PC-3 (cell line): Measurements from ENCODE around the gene FOSL1. TPM values are rescaled to one million over a fixed set of nuclear protein-coding genes. Genes with fewer than 3 reads are reported as not detected.
A peak's percentile ranks its signal among the peaks of the same experiment; 100 is the strongest.

Source experiments
- ATAC-seq: fragments of 200-7000 bp; cut with Tn5 transposase; 2 replicates; pipeline ENCODE4 v1.9.1; 2020; ENCODE audit warnings: mild to moderate bottlenecking, moderate library complexity
- BruUV-seq: library from RNA; stranded (reverse); fragments of 400-500 nt; replicated peaks from 2 replicates; lab custom pipeline; 2021; lab: Mats Ljungman, UMichigan
- CTCF ChIA-PET: fragments of 300-600 bp; sonication (Branson Sonifier 250); formaldehyde crosslinking; loops from one replicate; lab custom pipeline; 2022; ENCODE audit warnings: antibody characterized with exemption; lab: Charles Lee
- POLR2A ChIA-PET: fragments of 300-600 bp; sonication (Branson Sonifier 250); formaldehyde crosslinking; loops from one replicate; lab custom pipeline; 2022; ENCODE audit warnings: antibody characterized with exemption; ENCODE audit not compliant: unreplicated experiment; lab: Charles Lee
- DNase-seq: peaks from one replicate; pipeline ENCODE4 v3.0.0-alpha.2; 2015
- H2AFZ ChIP-seq: fragments of 300-600 bp; sonication (generic); 2 replicates; pipeline ENCODE4 v1.6.0; 2016; ENCODE audit warnings: antibody characterized with exemption, low read length
- H3F3A ChIP-seq: fragments of 300-600 bp; sonication (generic); one replicate; pipeline ENCODE4 v1.6.0; 2017; ENCODE audit warnings: antibody characterized with exemption, low read length, control low read depth, mild to moderate bottlenecking; ENCODE audit not compliant: unreplicated experiment
- H3K27ac ChIP-seq: fragments of 300-600 bp; sonication (generic); 2 replicates; pipeline ENCODE4 v1.5.1; 2016; ENCODE audit warnings: mild to moderate bottlenecking, low read length
- H3K27me3 ChIP-seq: fragments of 300-600 bp; sonication (generic); 2 replicates; pipeline ENCODE4 v1.6.1; 2016; ENCODE audit warnings: low read length, mixed read lengths
- H3K36me3 ChIP-seq: fragments of 300-600 bp; sonication (generic); 2 replicates; pipeline ENCODE4 v1.6.1; 2016; ENCODE audit warnings: low read depth, mixed run types, low read length, mixed read lengths
- H3K4me1 ChIP-seq: fragments of 300-600 bp; sonication (generic); 2 replicates; pipeline ENCODE4 v1.5.1; 2016; ENCODE audit warnings: low read length; ENCODE audit not compliant: insufficient read depth
- H3K4me2 ChIP-seq: fragments of 300-600 bp; sonication (generic); 2 replicates; pipeline ENCODE4 v1.6.0; 2016; ENCODE audit warnings: low read length
- H3K4me3 ChIP-seq: fragments of 300-600 bp; sonication (generic); 2 replicates; pipeline ENCODE4 v1.5.1; 2016; ENCODE audit warnings: mild to moderate bottlenecking, low read length, mixed read lengths
- H3K79me2 ChIP-seq: fragments of 300-600 bp; sonication (generic); 2 replicates; pipeline ENCODE4 v1.6.1; 2017; ENCODE audit warnings: low read length, mixed read lengths
- H3K9ac ChIP-seq: fragments of 300-600 bp; sonication (generic); 2 replicates; pipeline ENCODE4 v1.6.0; 2016; ENCODE audit warnings: mild to moderate bottlenecking, low read length
- H3K9me2 ChIP-seq: fragments of 300-600 bp; sonication (generic); replicated peaks from 2 replicates; pipeline ENCODE4 v1.6.1; 2016; ENCODE audit warnings: mixed run types, low read length, mixed read lengths
- H3K9me3 ChIP-seq: fragments of 300-600 bp; sonication (generic); 2 replicates; pipeline ENCODE4 v1.6.1; 2016; ENCODE audit warnings: low read length, mixed read lengths
- H4K20me1 ChIP-seq: fragments of 300-600 bp; sonication (generic); 2 replicates; pipeline ENCODE4 v1.6.1; 2016; ENCODE audit warnings: low read length, mixed read lengths
- EZH2 ChIP-seq: fragments of 300-600 bp; sonication (generic); IDR thresholded peaks from one replicate; pipeline ENCODE4 v1.6.1; 2017; ENCODE audit warnings: antibody characterized with exemption, mild to moderate bottlenecking, low read length; ENCODE audit not compliant: unreplicated experiment
- EZH2phosphoT487 ChIP-seq: fragments of 300-600 bp; sonication (generic); IDR thresholded peaks from 2 replicates; pipeline ENCODE4 v1.6.1; 2018; ENCODE audit warnings: mild to moderate bottlenecking, antibody characterized with exemption, low read length, borderline replicate concordance
- intact Hi-C: fragments of 100-400 bp; cut with micrococcal nuclease; formaldehyde crosslinking; loops from 2 replicates; pipeline ENCODE4 v1.9.0; 2023
- total RNA-seq: library from RNA; depleted of rRNA; stranded (reverse); fragments of >200 nt; gene quantifications from 2 replicates; pipeline ENCODE4 v1.2.3, GENCODE V29; 2014
- TF ChIP-seq, protein P1 (sequence below): fragments of 300-600 bp; sonication (generic); conservative IDR thresholded peaks from 2 replicates; pipeline ENCODE4 v1.5.1; 2017; ENCODE audit warnings: antibody characterized with exemption, low read depth, mild to moderate bottlenecking, low read length

FOSL1 gene
- total RNA-seq, 1 experiment from 2014 or later = 656 TPM

- intact Hi-C loops = loop anchor here (1.0 to 2.0 kb wide), 3 partner anchors 12 to 21 kb away; partner anchors contain the start of genes CCDC85B and FOSL1
These were observed 11.7 kb upstream of the FOSL1 start for GRCh38 chr11:65911682-65912568.

DNA sequence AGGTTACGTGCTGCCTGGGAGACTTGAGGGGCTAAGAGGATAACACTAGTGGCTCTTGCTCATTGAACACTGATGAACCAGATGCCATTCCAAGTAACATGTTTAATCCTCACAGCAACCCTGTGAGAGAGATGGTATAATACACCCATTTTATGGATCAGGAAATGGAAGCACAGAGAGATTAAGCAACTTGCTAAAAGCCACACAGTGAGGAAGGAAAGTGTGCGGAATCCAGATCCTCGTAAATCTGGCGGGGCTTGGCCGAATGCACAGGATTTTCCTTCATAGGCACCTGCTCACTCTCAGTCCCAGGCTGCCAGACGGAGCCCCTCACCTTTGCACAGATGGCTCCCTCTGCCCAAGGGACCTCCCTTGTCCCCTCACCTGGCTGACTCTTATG lies 7.7 kb upstream of the FOSL1 start:
- POLR2A ChIA-PET = no interaction called here
- intact Hi-C loops = no loop called here

More at GRCh38 chr11:65911682-65912568, 11.7 kb upstream of the FOSL1 start:
- Histone ChIP-seq H4K20me1 (no peaks in the 10 kb centered on the region), H3K79me2 (peaks cover 68% of the 10 kb centered on the region), H3K36me3 (no peaks in the 10 kb centered on the region), H3K4me1 (peaks cover 82% of the 10 kb centered on the region), H3K27me3 (no peaks in the 10 kb centered on the region), H3K27ac (peak overlapping the region; percentile 93), H3K4me2 (peak overlapping the region; percentile 50), H3K9me2 (no peaks in the 10 kb centered on the region), H3F3A (peaks cover 3% of the 10 kb centered on the region), H3K9ac (peak overlapping the region; percentile 78), H2AFZ (no peak overlapping the region; the same call in 1 of the 2 replicates), H3K4me3 (no peak overlapping the region), H3K9me3 (no peaks in the 10 kb centered on the region)
- TF ChIP-seq EZH2 (no peak), EZH2phosphoT487 (no peak)
- TF ChIP-seq, protein P1, sequence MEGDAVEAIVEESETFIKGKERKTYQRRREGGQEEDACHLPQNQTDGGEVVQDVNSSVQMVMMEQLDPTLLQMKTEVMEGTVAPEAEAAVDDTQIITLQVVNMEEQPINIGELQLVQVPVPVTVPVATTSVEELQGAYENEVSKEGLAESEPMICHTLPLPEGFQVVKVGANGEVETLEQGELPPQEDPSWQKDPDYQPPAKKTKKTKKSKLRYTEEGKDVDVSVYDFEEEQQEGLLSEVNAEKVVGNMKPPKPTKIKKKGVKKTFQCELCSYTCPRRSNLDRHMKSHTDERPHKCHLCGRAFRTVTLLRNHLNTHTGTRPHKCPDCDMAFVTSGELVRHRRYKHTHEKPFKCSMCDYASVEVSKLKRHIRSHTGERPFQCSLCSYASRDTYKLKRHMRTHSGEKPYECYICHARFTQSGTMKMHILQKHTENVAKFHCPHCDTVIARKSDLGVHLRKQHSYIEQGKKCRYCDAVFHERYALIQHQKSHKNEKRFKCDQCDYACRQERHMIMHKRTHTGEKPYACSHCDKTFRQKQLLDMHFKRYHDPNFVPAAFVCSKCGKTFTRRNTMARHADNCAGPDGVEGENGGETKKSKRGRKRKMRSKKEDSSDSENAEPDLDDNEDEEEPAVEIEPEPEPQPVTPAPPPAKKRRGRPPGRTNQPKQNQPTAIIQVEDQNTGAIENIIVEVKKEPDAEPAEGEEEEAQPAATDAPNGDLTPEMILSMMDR = peak; percentile 66
- CTCF ChIA-PET = interaction anchor here (0.6 to 1.4 kb wide), 6 partner anchors 10 to 52 kb away, joined by 3 to 15 read pairs (median 4); partner anchors contain the start of gene FIBP
- peak; percentile 46 for ATAC-seq
- no TSS peak for BruUV-seq
- POLR2A ChIA-PET = interaction anchor here (0.6 to 2.5 kb wide), 6 partner anchors 11 to 99 kb away, joined by 3 to 31 read pairs (median 14); partner anchors contain the start of genes CCDC85B, FIBP and FOSL1
- peak; percentile 99 for DNase-seq

More for the DNA sequence above, 7.7 kb upstream of the FOSL1 start:
- ATAC-seq (no peak), DNase-seq (no peak)
- Histone ChIP-seq H3K9me2 (no peaks in the 10 kb centered on the region), H3K4me1 (peaks cover 63% of the 10 kb centered on the region), H4K20me1 (no peaks in the 10 kb centered on the region), H3K9me3 (no peaks in the 10 kb centered on the region), H3K4me2 (no peak overlapping the region), H3K36me3 (no peaks in the 10 kb centered on the region), H3F3A (no peaks in the 10 kb centered on the region), H3K9ac (no peak overlapping the region), H3K27me3 (no peaks in the 10 kb centered on the region), H2AFZ (no peak overlapping the region), H3K4me3 (no peak overlapping the region), H3K27ac (no peak overlapping the region), H3K79me2 (peaks cover 43% of the 10 kb centered on the region)
- CTCF ChIA-PET = no interaction called here
- BruUV-seq = no TSS peak
- TF ChIP-seq EZH2phosphoT487 (no peak), EZH2 (no peak)
- TF ChIP-seq, protein P1 = no peak
